HepG2 (cell line): Measurements from ENCODE around the gene CSF1R. TPM values are rescaled to one million over a fixed set of nuclear protein-coding genes. Genes with fewer than 3 reads are reported as not detected.

Experiments used
- ATAC-seq: fragments of 200-7000 bp; cut with Tn5 transposase; 3 replicates; pipeline ENCODE4 v1.9.1; 2020; ENCODE audit warnings: mild to moderate bottlenecking, moderate library complexity
- BruUV-seq: library from RNA; stranded (reverse); fragments of 400-500 nt; replicated peaks from 2 replicates; lab custom pipeline; 2021; lab: Mats Ljungman, UMichigan
- CTCF ChIA-PET: fragments of 300-600 bp; formaldehyde crosslinking; extraction: SDS; loops from one replicate; lab custom pipeline; 2021; ENCODE audit warnings: low total read pairs, inconsistent platforms, low intra/inter-chr PET ratio; lab: Yijun Ruan, JAX
- POLR2A ChIA-PET: fragments of 350-600 bp; sonication (Branson Sonifier 250); formaldehyde crosslinking; loops from one replicate; lab custom pipeline; 2020; ENCODE audit warnings: antibody characterized with exemption, inconsistent platforms; lab: Yijun Ruan, JAX
- DNase-seq: peaks from one replicate; pipeline ENCODE4 v3.0.0-alpha.2; 2015; ENCODE audit warnings: low spot score
- FAIRE-seq: peaks from 3 replicates; lab custom pipeline; 2011; peaks lifted over from hg19 to GRCh38; lab: Jason Lieb, UNC
- H2AFZ ChIP-seq: one replicate; pipeline ENCODE4 v1.6.1; 2011; ENCODE audit warnings: low read length, inconsistent platforms
- H3K27ac ChIP-seq: fragments of 300-600 bp; 3 replicates; pipeline ENCODE4 v1.8.0; 2011; ENCODE audit warnings: mixed run types, mild to moderate bottlenecking, mixed read lengths, low read length, inconsistent platforms; ENCODE audit not compliant: insufficient read depth; ENCODE audit errors: extremely low read length
- H3K27me3 ChIP-seq, 2 experiments: fragments of 200-600 bp in 1 of 2; 2 replicates in 1 of 2; 3 replicates in 1 of 2; pipeline versions ENCODE4 v1.6.0 to v1.8.0; 2011; ENCODE audit warnings: low read length in 2 of 2, mild to moderate bottlenecking in 2 of 2, moderate library complexity in 2 of 2, inconsistent platforms in 1 of 2; ENCODE audit not compliant: insufficient read depth in 2 of 2, control insufficient read depth in 1 of 2
- H3K36me3 ChIP-seq, 2 experiments: fragments of 200-600 bp in 1 of 2; replicated peaks in 1 of 2; 2 replicates in 1 of 2; 3 replicates in 1 of 2; pipeline versions ENCODE4 v1.5.1 to v1.8.0; 2011; ENCODE audit warnings: low read length in 2 of 2, inconsistent platforms in 1 of 2; ENCODE audit not compliant: insufficient read depth in 2 of 2, control insufficient read depth in 1 of 2
- H3K4me1 ChIP-seq: 2 replicates; pipeline ENCODE4 v1.5.1; 2012; ENCODE audit warnings: low read length, inconsistent platforms; ENCODE audit not compliant: insufficient read depth
- H3K4me2 ChIP-seq: 2 replicates; pipeline ENCODE4 v1.6.0; 2011; ENCODE audit warnings: low read depth, low read length, inconsistent platforms
- H3K4me3 ChIP-seq, 3 experiments: fragments of 200-600 bp in 1 of 3; sonication (generic), shearing (Covaris generic) in 1 of 3; replicated peaks in 1 of 3; 2 replicates each; pipeline ENCODE4 v1.5.1; 2011 to 2016; ENCODE audit warnings: low read length in 3 of 3, inconsistent platforms in 2 of 3, low read depth in 2 of 3, mild to moderate bottlenecking in 2 of 3, control low read depth in 1 of 3, mixed read lengths in 1 of 3; ENCODE audit not compliant: insufficient read depth in 1 of 3
- H3K79me2 ChIP-seq: one replicate; pipeline ENCODE4 v1.6.1; 2011; ENCODE audit warnings: low read length, inconsistent platforms; ENCODE audit not compliant: insufficient read depth
- H3K9ac ChIP-seq: 2 replicates; pipeline ENCODE4 v1.6.0; 2011; ENCODE audit warnings: mild to moderate bottlenecking, low read depth, low read length, inconsistent platforms; ENCODE audit not compliant: insufficient read depth
- H3K9me3 ChIP-seq: 2 replicates; pipeline ENCODE4 v1.5.1; 2012; ENCODE audit warnings: mild to moderate bottlenecking, low read length
- H4K20me1 ChIP-seq: 2 replicates; pipeline ENCODE4 v1.6.0; 2011; ENCODE audit warnings: inconsistent platforms, mild to moderate bottlenecking, low read length, moderate library complexity; ENCODE audit not compliant: insufficient read depth
- CBX2 ChIP-seq, 2 experiments: fragments of 200-600 bp in 1 of 2; sonication (generic); formaldehyde crosslinking in 1 of 2; IDR thresholded peaks; 2 replicates each; pipeline versions ENCODE4 v1.7.0 to v1.8.1; 2018 to 2022; ENCODE audit warnings: low read depth in 2 of 2, low read length in 1 of 2, mild to moderate bottlenecking in 1 of 2, missing genetic modification reagents in 1 of 2
- FOSL1 ChIP-seq: sonication (generic); formaldehyde crosslinking; IDR thresholded peaks from 2 replicates; pipeline ENCODE4 v1.9.0; 2021; ENCODE audit warnings: missing genetic modification reagents, borderline replicate concordance
- GABPB1 ChIP-seq: IDR thresholded peaks from 2 replicates; pipeline ENCODE4 v1.6.1; 2016; ENCODE audit warnings: mild to moderate bottlenecking, missing genetic modification reagents, moderate library complexity, missing compliant biosample characterization
- JUND ChIP-seq: sonication (generic); formaldehyde crosslinking; IDR thresholded peaks from 2 replicates; pipeline ENCODE4 v1.8.0; 2022; ENCODE audit warnings: mild to moderate bottlenecking, missing genetic modification reagents
- KLF6 ChIP-seq: IDR thresholded peaks from 2 replicates; pipeline ENCODE4 v1.8.0; 2016; ENCODE audit warnings: missing biosample characterization, missing genetic modification reagents
- KMT2B ChIP-seq: IDR thresholded peaks from 2 replicates; pipeline ENCODE4 v1.6.1; 2016; ENCODE audit warnings: missing genetic modification reagents, missing compliant biosample characterization
- MEIS1 ChIP-seq: sonication (generic); formaldehyde crosslinking; IDR thresholded peaks from 2 replicates; pipeline ENCODE4 v1.9.0; 2021; ENCODE audit warnings: mild to moderate bottlenecking, missing genetic modification reagents, moderate library complexity, borderline replicate concordance
- ZBTB42 ChIP-seq: sonication (generic); formaldehyde crosslinking; IDR thresholded peaks from 2 replicates; pipeline ENCODE4 v1.5.0; 2020; ENCODE audit warnings: mild to moderate bottlenecking, missing genetic modification reagents
- ZFP62 ChIP-seq: sonication (generic); formaldehyde crosslinking; IDR thresholded peaks from 2 replicates; pipeline ENCODE4 v1.4.0; 2020; ENCODE audit warnings: missing genetic modification reagents
- ZNF484 ChIP-seq: sonication (generic); formaldehyde crosslinking; IDR thresholded peaks from 2 replicates; pipeline ENCODE4 v1.5.1; 2020; ENCODE audit warnings: mild to moderate bottlenecking, low read depth, missing genetic modification reagents, borderline replicate concordance
- ZNF510 ChIP-seq: sonication (generic); formaldehyde crosslinking; IDR thresholded peaks from 2 replicates; pipeline ENCODE4 v1.4.0; 2020; ENCODE audit warnings: low read depth, mild to moderate bottlenecking, missing genetic modification reagents
- ZNF768 ChIP-seq: sonication (generic); formaldehyde crosslinking; IDR thresholded peaks from 2 replicates; pipeline ENCODE4 v1.4.0; 2020; ENCODE audit warnings: missing genetic modification reagents
- WGBS: methylation state at CpG from one replicate; pipeline ENCODE4 v1.1.6; 2017; ENCODE audit warnings: low lambda C conversion rate; 5-methylcytosine and 5-hydroxymethylcytosine counted together
- in situ Hi-C: cut with HindIII; loops from 2 replicates; pipeline ENCODE4 v1.10.0; 2017; ENCODE audit warnings: low pct_unique_long_range_greater_than_20kb; ENCODE audit not compliant: extremely low pct_ligation_motif_present
- intact Hi-C: fragments of 100-400 bp; cut with micrococcal nuclease; formaldehyde crosslinking; loops from one replicate; pipeline ENCODE4 v1.10.0; 2022; ENCODE audit not compliant: unreplicated experiment
- polyA plus RNA-seq, 8 experiments: library from polyadenylated mRNA; depleted of rRNA in 3 of 8; stranded (reverse) in 7 of 8; unstranded in 1 of 8; fragments of >200 nt; fragmentation: Illumina TruSeq in 4 of 8; extraction: Trizol in 4 of 8; gene quantifications; 2 replicates each; pipeline versions ENCODE4 v1.2.1 to v1.2.3, GENCODE V29; 2011 to 2016; ENCODE audit warnings: low read depth in 4 of 8, missing spikeins in 1 of 8, mixed read lengths in 1 of 8; ENCODE audit not compliant: insufficient read depth in 1 of 8
- total RNA-seq, 5 experiments: library from RNA; depleted of rRNA; stranded (reverse); fragments of >200 nt; fragmentation: Illumina TruSeq; extraction: Trizol; gene quantifications; 2 replicates each; pipeline ENCODE4 v1.2.3, GENCODE V29; 2016; ENCODE audit warnings: low read depth in 1 of 5

CSF1R gene
- total and polyA plus RNA-seq, 2 of the 13 experiments (the other 11 are each of a cell fraction or from before 2014, with no cell fraction given): 0.01 TPM; not detected in 1

DNA sequence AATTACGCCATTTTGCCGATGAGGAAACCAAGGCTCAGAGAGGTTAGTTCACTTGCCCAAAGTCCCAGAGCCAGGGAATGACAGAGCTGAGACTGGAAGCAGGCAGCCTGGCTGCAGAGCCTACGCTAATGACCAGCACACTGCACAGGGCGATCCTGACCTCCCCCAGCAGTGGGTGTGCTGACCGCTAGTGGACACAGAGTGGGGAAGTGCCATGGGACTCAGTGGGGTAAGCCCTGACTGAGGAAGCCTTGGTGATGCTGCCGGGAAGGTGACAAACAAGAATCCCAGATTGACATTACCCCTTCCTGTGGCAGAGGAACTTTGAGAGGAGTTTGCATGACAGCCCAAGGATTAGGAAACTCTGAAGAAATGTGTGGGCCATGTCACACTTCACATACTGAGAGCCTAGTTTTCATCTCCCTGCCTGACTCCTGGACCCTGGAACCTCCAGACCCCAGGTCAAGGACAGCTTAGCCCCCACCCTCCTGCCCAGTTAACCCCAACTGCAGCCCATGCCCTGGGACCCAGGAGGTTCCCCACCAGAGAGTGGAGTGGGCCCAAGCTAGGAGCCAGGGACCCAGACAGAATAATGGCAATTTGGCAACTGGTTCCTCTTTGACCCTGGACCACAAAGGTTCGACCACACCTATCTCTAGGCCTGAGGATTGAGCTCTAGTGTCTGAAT, 19.7 kb upstream of the CSF1R start:
- DNase-seq: no peak
- in situ Hi-C loops: no loop called here
- H3K27ac ChIP-seq: no peak overlapping the region
- TF ChIP-seq JUND (CRISPR knock-in tag) (no peak), ZNF768 (CRISPR knock-in tag) (peak; percentile 69)
- H3K9me3 ChIP-seq: no peaks in the 10 kb centered on the region
- no TSS peak for BruUV-seq
- ChIA-PET POLR2A (no interaction called here), CTCF (no interaction called here)
- peaks cover 22% of the 10 kb centered on the region for H3K4me1 ChIP-seq
- no peaks in the 10 kb centered on the region for H3K36me3 ChIP-seq
- H3K4me2 ChIP-seq: no peak overlapping the region
- H4K20me1 ChIP-seq: no peaks in the 10 kb centered on the region
- no peak for FAIRE-seq
- no peaks in the 10 kb centered on the region for H3K79me2 ChIP-seq
- H3K27me3 ChIP-seq: peaks cover 0 to 5% of the 10 kb centered on the region in 2 experiments; a peak in 2 of 5 replicates
- ATAC-seq: peak; percentile 46
- H3K9ac ChIP-seq: no peak overlapping the region
- H2AFZ ChIP-seq: no peak overlapping the region
- H3K4me3 ChIP-seq: no peak overlapping the region
- 58% methylated on average over 6 of the region's 7 CpGs for WGBS
- intact Hi-C loops: no loop called here

DNA sequence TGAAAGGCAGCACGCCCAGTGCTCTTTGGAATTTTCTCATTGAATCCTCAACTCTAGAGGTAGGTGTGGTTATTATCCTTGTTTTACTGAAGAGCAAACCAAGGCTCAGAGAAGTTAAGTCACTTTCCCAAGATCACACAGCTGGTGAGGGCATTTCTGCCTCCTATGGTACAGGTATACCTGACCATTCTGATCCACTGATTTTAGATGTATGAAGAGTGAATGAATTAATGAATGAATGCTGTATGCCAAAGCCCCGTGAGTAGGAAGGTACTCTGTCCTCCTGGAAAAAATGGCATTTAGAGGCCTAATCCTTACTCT, 18.2 kb upstream of the CSF1R start:
- Histone ChIP-seq H3K36me3 (no peaks in the 10 kb centered on the region), H3K4me3 (no peak overlapping the region), H3K9ac (no peak overlapping the region), H3K4me1 (peaks cover 22% of the 10 kb centered on the region), H3K27ac (no peak overlapping the region), H4K20me1 (no peaks in the 10 kb centered on the region), H3K9me3 (no peaks in the 10 kb centered on the region), H2AFZ (no peak overlapping the region), H3K4me2 (no peak overlapping the region), H3K27me3 (peaks cover 0 to 4% of the 10 kb centered on the region in 2 experiments; a peak in 2 of 5 replicates), H3K79me2 (no peaks in the 10 kb centered on the region)
- in situ Hi-C loops: no loop called here
- ATAC-seq (no peak), DNase-seq (no peak), FAIRE-seq (no peak)
- TF ChIP-seq CBX2 (IDR thresholded peaks at IDR 0.05; ENCODE audit: low read depth, low read length) (no peak), CBX2 (CRISPR knock-in tag; IDR thresholded peaks at IDR 0.05; ENCODE audit: low read depth) (no peak), ZNF484 (CRISPR knock-in tag) (no peak), FOSL1 (CRISPR knock-in tag) (no peak), ZBTB42 (CRISPR knock-in tag) (no peak), GABPB1 (CRISPR knock-in tag) (no peak), MEIS1 (no peak), ZFP62 (CRISPR knock-in tag) (no peak), KMT2B (no peak), ZNF510 (CRISPR knock-in tag) (no peak), KLF6 (CRISPR knock-in tag) (no peak)
- WGBS: 21% methylated on average over 2 of the region's 2 CpGs
- intact Hi-C loops: no loop called here
- CTCF ChIA-PET: no interaction called here
- POLR2A ChIA-PET: no interaction called here
- BruUV-seq: no TSS peak
